Left colon (tissue), 2 donors: ENCODE results near the gene FGB. TPM values are rescaled to one million over a fixed set of nuclear protein-coding genes. Genes with fewer than 3 reads are reported as not detected.

Experiments used
- ATAC-seq: fragments of 200-7000 bp; cut with Tn5 transposase; one replicate; pipeline ENCODE4 v1.9.1; 2020; ENCODE audit warnings: mild to moderate bottlenecking, moderate library complexity
- DNase-seq, 2 donors: peaks; one replicate each; pipeline ENCODE4 v3.0.0-alpha.2; 2020
- intact Hi-C, 2 donors: fragments of 100-400 bp; cut with DNase I in 1 of 2; cut with micrococcal nuclease in 1 of 2; formaldehyde crosslinking; loops; one replicate each; pipeline versions ENCODE4 v1.11.2 to v1.14.0; 2022; cut with DNase I, micrococcal nuclease
- total RNA-seq, 2 donors: library from RNA; stranded (reverse); fragmentation: NEBNext Ultra II Directional; extraction: Animal tissue kit (Norgen Biotek cat#: 25700); gene quantifications; one replicate each; pipeline ENCODE4 v1.2.1, GENCODE V29; 2021
- donor health status: DM: no; HTN: no; CAD: no.
- donor health status: DM: yes; HTN: yes; CAD: no.

Gene FGB
- total RNA-seq, 2 donors from 2014 or later, result not detected

DNA sequence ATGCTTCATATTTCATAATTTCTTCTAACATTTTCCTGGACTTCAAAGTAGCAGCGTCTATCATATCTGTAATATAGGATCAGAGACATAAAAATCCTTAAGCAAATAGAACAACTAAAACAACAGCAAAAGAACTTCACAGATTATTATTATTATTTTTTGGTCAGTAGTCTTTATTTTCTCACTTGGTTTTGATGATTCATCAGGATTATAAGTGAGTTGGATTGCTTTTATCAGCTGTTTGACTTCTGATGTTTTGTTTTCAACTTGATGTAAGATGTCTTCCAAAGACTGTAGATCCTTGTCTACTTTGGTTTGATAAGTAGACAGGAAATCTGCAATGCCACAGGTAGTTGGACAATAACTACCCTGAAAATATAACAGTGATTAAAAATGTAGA, 49.0 kb downstream of the FGB start:
- DNase-seq (no peak), ATAC-seq (no peak)
- intact Hi-C loops, result no loop called here

DNA sequence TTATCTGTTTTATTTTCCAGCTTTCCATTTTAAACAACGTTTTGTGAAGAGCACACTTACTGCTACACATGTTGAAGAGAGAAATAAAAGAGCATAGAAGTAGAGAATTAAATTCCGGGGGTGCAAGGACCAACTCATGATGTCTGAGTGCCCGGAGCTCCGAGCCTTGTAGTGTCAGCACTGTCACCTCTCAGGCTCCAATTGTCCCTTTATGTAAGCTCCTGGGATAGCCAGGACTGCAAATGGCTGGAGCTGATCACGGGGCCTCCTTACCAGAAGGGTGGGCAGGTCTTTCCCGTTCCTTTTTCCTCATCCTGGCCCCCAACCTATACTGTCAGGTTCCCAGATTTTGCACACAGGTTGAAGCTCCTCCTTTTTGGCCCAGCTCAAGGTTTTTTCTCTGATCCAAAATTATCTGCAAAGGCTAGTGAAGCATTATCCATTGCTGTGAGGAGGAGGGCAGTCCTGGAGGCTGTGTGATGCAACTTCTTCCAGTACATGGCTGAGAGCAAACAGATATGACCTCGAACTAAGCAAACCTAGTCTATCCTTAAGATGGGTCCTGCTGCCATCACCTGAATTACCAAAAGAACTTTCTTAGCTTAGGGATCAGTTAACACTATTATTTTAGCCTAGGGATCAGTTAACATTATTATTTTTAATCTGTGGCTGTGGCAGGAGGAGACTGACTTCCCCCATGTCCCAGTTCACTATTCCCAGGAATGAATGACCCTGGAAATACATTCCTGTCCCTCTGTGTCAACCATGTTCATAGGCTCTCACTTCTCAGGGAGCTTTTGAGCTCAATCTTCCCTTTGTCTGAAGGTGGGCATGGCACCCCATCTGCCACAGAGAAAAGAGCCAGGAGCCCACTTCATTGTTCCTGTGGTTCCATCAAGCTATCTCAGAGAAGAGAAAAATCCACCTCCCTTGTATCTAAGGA, 49.9 kb downstream of the FGB start, which contains the start of gene FGG:
Gene FGG (minus strand): TSS at position 185 of the 943 bp plus-strand sequence. CDS start 47 bp downstream, at position 138.
- intact Hi-C loops, result no loop called here
- ATAC-seq (no peak), DNase-seq (no peak)

DNA sequence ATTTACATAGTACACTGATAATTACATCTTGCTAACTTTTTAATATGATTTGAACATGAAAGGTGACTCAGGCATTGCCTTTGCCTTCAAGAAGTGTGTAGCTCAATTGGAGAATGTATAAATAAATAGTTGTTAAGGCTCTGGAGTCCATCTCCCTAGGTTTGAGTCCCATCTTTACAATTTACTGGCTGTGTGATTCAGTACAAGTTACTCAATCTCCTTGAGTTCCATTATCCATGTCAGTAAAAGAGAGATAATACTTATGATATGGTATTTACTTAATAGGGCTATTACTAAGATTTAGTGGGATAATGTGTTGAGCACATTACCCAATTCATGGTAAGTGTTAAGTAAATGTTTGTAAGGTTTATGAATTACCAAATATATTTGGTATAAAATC, 51.5 kb downstream of the FGB start:
- DNase-seq (no peak), ATAC-seq (no peak)
- intact Hi-C loops, result no loop called here

DNA sequence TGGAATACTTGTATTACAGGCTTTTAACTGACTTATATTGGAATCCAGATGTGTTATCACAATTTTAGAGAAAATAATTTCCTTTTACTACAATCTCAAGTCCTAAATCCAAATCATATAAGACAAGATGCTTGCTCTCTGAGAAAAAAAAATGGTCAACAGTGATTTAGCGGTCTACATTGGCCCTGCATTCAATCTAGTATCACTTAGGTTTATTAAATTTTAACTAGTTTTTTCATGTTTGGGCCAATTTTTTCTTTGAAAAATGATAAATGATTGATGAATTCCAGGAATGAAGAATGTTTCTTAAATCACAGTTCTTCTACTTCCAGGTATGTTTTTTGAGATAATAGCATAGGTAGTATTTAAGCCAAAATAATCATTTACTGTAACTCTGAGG, 52.4 kb downstream of the FGB start:
- intact Hi-C loops, result loop anchor here in 1 of 2 donors (5.0 kb wide), 1 partner anchor 63 kb away; the partner anchor contains the start of gene PLRG1
- no peak for ATAC-seq
- no peak for DNase-seq

DNA sequence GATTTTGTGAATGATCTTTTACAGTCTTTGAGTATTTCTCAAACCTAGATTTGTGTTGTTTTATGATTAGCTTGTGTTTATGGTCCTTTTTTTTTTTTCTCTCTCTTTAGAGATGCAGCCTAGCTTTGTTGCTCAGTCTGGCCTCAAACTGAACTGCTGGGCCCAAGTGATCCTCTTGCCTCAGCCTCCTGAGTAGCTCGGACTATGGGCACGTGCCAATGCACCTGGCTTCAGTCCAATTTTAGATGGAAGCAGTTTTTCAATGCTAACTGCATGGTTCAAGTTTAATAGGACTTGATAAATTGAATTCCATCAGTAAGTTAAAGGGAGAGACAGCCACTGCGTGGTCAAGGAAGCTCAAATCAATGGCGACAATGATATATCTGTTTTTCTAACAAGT, 53.5 kb downstream of the FGB start:
- intact Hi-C loops, result loop anchor here in 1 of 2 donors (5.0 kb wide), 1 partner anchor 64 kb away; the partner anchor contains the start of gene PLRG1
- ATAC-seq (no peak), DNase-seq (no peak)

DNA sequence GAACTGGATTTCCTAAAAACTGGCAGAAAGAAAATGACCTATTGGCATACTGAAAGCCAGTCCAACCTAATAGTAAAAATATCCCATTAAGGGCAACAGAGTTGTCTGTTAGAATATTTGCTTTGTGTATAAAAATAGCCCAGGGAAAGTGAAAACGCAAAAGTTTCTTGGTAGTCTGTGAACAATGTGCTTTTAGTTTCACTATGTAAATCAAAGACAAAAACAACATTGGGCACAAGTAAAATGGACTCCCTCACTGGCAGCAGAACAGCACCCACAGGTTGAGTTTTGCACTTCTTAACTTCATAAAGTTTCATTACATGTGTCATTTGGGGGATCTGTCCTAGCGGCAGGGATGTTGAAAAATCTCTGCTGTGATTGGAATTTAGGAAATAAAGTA, 53.9 kb downstream of the FGB start:
- ATAC-seq (no peak), DNase-seq (no peak)
- intact Hi-C loops, result loop anchor here in 1 of 2 donors (5.0 kb wide), 1 partner anchor 64 kb away; the partner anchor contains the start of gene PLRG1

DNA sequence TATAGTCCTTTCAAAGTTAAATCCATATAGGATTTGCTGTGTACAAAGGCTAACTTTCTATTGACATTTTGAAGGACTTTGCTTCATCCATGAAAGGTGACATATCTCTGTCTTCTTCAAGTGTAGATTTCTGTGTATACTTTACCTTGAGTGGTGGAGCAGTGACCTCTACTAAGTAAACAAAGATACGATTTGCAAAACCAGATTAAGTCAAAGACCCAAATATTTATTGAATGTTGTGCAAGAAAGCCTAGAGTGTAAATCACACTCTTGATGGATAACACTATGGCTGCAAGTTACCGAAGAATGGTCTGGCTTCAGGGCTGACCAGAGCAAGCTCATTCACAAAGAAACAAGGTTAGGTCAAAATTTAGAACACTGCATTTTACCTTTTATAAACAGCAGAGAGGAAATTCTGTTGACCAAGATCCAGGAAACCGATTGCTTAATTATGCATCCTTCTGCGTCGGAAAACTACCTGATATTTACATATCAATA, 55.1 kb downstream of the FGB start:
- DNase-seq, result no peak
- intact Hi-C loops, result loop anchor here in 1 of 2 donors (5.0 kb wide), 1 partner anchor 66 kb away; the partner anchor contains the start of gene PLRG1
- peak; percentile 94 for ATAC-seq

DNA sequence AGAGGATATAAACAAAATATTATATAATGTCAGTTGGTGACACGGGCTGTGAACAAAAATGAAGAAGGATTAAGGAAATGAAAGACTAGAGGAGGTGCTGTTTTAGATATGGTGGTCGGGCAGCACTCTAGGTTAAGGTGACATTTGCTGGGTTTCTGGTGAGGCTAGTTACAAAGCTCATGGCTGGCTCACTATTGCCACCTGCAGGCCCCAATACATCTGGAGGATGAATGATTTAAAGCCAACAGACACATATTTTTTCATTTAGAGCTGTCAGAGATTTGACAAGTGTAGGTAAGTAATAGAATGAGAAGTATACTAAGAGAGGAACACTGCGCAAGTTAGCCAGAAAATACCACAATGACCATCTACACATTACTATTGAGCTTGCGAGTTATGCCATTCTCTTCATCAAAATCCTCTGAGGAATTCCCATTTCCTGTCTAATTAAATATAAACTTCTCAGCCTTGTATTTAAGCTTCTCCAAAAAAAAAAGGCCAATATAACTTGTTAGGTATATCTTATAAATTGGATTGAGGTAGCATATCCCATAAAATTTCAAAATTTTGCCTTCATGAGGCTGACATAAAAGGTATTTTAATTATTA, 56.0 kb downstream of the FGB start:
- intact Hi-C loops, result loop anchor here in 1 of 2 donors (5.0 kb wide), 1 partner anchor 67 kb away; the partner anchor contains the start of gene PLRG1
- peak; percentile 77 for ATAC-seq
- peak; percentile 34 to 85 for DNase-seq

DNA sequence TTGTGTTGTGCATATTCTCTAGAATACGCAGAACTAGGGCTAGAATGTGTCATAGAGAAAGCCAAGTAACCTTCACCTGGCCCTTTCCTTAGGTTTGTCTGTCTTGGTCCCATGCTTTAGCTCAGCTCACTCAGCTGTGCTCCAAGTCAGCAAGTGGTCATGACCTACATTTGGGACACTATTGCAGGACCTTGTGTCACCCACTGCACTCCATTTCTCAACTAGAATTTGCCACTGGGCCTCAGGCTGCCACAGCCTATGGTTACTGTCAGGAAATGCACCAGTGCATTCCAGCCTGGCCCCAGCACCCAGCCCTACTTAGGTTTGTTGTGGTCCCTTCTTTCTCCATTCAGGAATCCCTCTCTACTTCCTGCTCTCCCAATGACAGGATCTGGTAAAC, 57.3 kb downstream of the FGB start:
- DNase-seq (no peak), ATAC-seq (no peak)
- intact Hi-C loops, result loop anchor here in 1 of 2 donors (10.0 kb wide), 1 partner anchor 65 kb away; the partner anchor contains the start of gene PLRG1

Other genes starting within 250 kb of the FGB start
- gene DCHS2, start 71.2 kb upstream of the FGB start, total RNA-seq, result 1 to 10 TPM in 1 of 2 donors, under 1 TPM in 1; 0.43 to 1.5 TPM
- gene PLRG1, start 12.6 kb upstream of the FGB start, total RNA-seq, result 10 to 100 TPM; 57.4 to 57.9 TPM
- not detected for gene FGA, start 27.7 kb downstream of the FGB start, total RNA-seq
- gene FGG, start 49.6 kb downstream of the FGB start, total RNA-seq, result not detected
- gene LRAT, start 181.0 kb downstream of the FGB start, total RNA-seq, result under 1 TPM; 0.18 to 0.53 TPM
- gene RBM46, start 218.3 kb downstream of the FGB start, total RNA-seq, result not detected